WTC11 (cell line): ENCODE measurements around the gene CCSER2. TPM values are rescaled to one million over a fixed set of nuclear protein-coding genes. Genes with fewer than 3 reads are reported as not detected.
A peak's percentile ranks its signal among the peaks of the same experiment; 100 is the strongest.

Experiments
- ATAC-seq: fragments of 200-7000 bp; cut with Tn5 transposase; 2 replicates; pipeline ENCODE4 v1.10.0; 2021; ENCODE audit warnings: mild to moderate bottlenecking, moderate library complexity
- CTCF ChIA-PET: fragments of 300-600 bp; sonication (Branson Sonifier 250); formaldehyde crosslinking; loops from one replicate; lab custom pipeline; 2021; ENCODE audit warnings: antibody characterized with exemption; lab: Charles Lee
- POLR2A ChIA-PET: fragments of 350-600 bp; sonication (Branson Sonifier 250); formaldehyde crosslinking; loops from one replicate; lab custom pipeline; 2021; ENCODE audit warnings: antibody characterized with exemption; lab: Charles Lee
- DNase-seq: peaks from one replicate; pipeline ENCODE4 v3.0.0; 2021; ENCODE audit warnings: low spot score
- H3K27ac Mint-ChIP-seq: 2 replicates; pipeline ENCODE4 v1.8.0; 2021; ENCODE audit warnings: mixed read lengths
- H3K27me3 Mint-ChIP-seq: 2 replicates; pipeline ENCODE4 v1.8.0; 2021; ENCODE audit warnings: low read depth, mild to moderate bottlenecking, moderate library complexity, mixed read lengths
- H3K36me3 Mint-ChIP-seq: 2 replicates; pipeline ENCODE4 v1.8.0; 2021; ENCODE audit warnings: mixed read lengths
- H3K4me1 Mint-ChIP-seq: 2 replicates; pipeline ENCODE4 v1.8.0; 2022; ENCODE audit warnings: mixed read lengths
- H3K4me3 Mint-ChIP-seq: 2 replicates; pipeline ENCODE4 v1.8.0; 2021; ENCODE audit warnings: mild to moderate bottlenecking, moderate library complexity, mixed read lengths
- H3K9me3 Mint-ChIP-seq: 2 replicates; pipeline ENCODE4 v1.8.0; 2021; ENCODE audit warnings: mixed read lengths
- ATF3 ChIP-seq: sonication (generic); formaldehyde crosslinking; conservative IDR thresholded peaks from 2 replicates; pipeline ENCODE4 v1.8.1; 2022; ENCODE audit warnings: mild to moderate bottlenecking, missing genetic modification reagents
- CREB1 ChIP-seq: sonication (generic); formaldehyde crosslinking; IDR thresholded peaks from 2 replicates; pipeline ENCODE4 v1.8.0; 2023; ENCODE audit warnings: mild to moderate bottlenecking, missing genetic modification reagents
- ESRRA ChIP-seq: sonication (generic); formaldehyde crosslinking; IDR thresholded peaks from 2 replicates; pipeline ENCODE4 v1.8.1; 2022; ENCODE audit warnings: mild to moderate bottlenecking, missing genetic modification reagents, borderline replicate concordance
- MLX ChIP-seq: sonication (generic); formaldehyde crosslinking; IDR thresholded peaks from 2 replicates; pipeline ENCODE4 v1.8.1; 2023; ENCODE audit warnings: mild to moderate bottlenecking, missing genetic modification reagents, moderate library complexity
- MXD4 ChIP-seq: fragments of 250-450 bp; sonication (Bioruptor Pico); IDR thresholded peaks from 2 replicates; pipeline ENCODE4 v1.8.0; 2021; ENCODE audit warnings: mild to moderate bottlenecking, moderate library complexity, borderline replicate concordance
- NFE2L1 ChIP-seq: sonication (generic); formaldehyde crosslinking; IDR thresholded peaks from 2 replicates; pipeline ENCODE4 v1.8.1; 2023; ENCODE audit warnings: missing genetic modification reagents
- NR1H2 ChIP-seq: sonication (generic); formaldehyde crosslinking; IDR thresholded peaks from 2 replicates; pipeline ENCODE4 v1.9.0; 2021; ENCODE audit warnings: mild to moderate bottlenecking, moderate library complexity, missing genetic modification reagents
- NR2C2 ChIP-seq: sonication (generic); formaldehyde crosslinking; IDR thresholded peaks from 2 replicates; pipeline ENCODE4 v1.8.0; 2022; ENCODE audit warnings: mild to moderate bottlenecking, missing genetic modification reagents
- OVOL2 ChIP-seq: fragments of 250-450 bp; sonication (Bioruptor Pico); IDR thresholded peaks from 2 replicates; pipeline ENCODE4 v1.9.0; 2021; ENCODE audit warnings: mild to moderate bottlenecking, borderline replicate concordance
- PREB ChIP-seq: sonication (generic); formaldehyde crosslinking; IDR thresholded peaks from 2 replicates; pipeline ENCODE4 v1.8.1; 2022; ENCODE audit warnings: mild to moderate bottlenecking, missing genetic modification reagents, moderate library complexity, borderline replicate concordance
- PRRX2 ChIP-seq: fragments of 250-450 bp; sonication (Bioruptor Pico); IDR thresholded peaks from 2 replicates; pipeline ENCODE4 v1.8.0; 2021; ENCODE audit warnings: mild to moderate bottlenecking
- TEAD1 ChIP-seq: sonication (generic); formaldehyde crosslinking; IDR thresholded peaks from 2 replicates; pipeline ENCODE4 v1.8.0; 2022; ENCODE audit warnings: mild to moderate bottlenecking, missing genetic modification reagents
- ZNF219 ChIP-seq: sonication (generic); formaldehyde crosslinking; IDR thresholded peaks from 2 replicates; pipeline ENCODE4 v1.8.0; 2023; ENCODE audit warnings: missing genetic modification reagents, mild to moderate bottlenecking, borderline replicate concordance
- ZNF232 ChIP-seq: sonication (generic); formaldehyde crosslinking; IDR thresholded peaks from 2 replicates; pipeline ENCODE4 v1.8.0; 2022; ENCODE audit warnings: mild to moderate bottlenecking, missing genetic modification reagents
- ZNF425 ChIP-seq: fragments of 250-450 bp; sonication (Bioruptor Pico); conservative IDR thresholded peaks from 2 replicates; pipeline ENCODE4 v1.9.0; 2021; ENCODE audit warnings: mild to moderate bottlenecking
- ZNF512 ChIP-seq: sonication (generic); formaldehyde crosslinking; IDR thresholded peaks from 2 replicates; pipeline ENCODE4 v1.8.1; 2022; ENCODE audit warnings: missing genetic modification reagents, borderline replicate concordance
- ZSCAN18 ChIP-seq: fragments of 250-450 bp; sonication (Bioruptor Pico); IDR thresholded peaks from 2 replicates; pipeline ENCODE4 v2.1.2; 2022; ENCODE audit warnings: mild to moderate bottlenecking, moderate library complexity
- total RNA-seq: library from RNA; stranded (reverse); gene quantifications from 3 replicates; pipeline ENCODE4 v1.2.3, GENCODE V29; 2021

The CCSER2 gene
- total RNA-seq, 1 experiment from 2014 or later: 30.6 TPM

GRCh38 chr10:84354623-84355022 is 26.2 kb downstream of the CCSER2 start:
- DNase-seq: no peak
- ATAC-seq: no peak
- H3K27me3 Mint-ChIP-seq: no peaks in the 10 kb centered on the region
- peak overlapping the region; percentile 83 for H3K27ac Mint-ChIP-seq
- H3K36me3 Mint-ChIP-seq: no peaks in the 10 kb centered on the region
- H3K4me1 Mint-ChIP-seq: peaks cover 55% of the 10 kb centered on the region
- ChIA-PET CTCF (interaction anchor here (1.1 to 4.9 kb wide), 6 partner anchors 13 to 259 kb away, joined by 3 to 48 read pairs (median 6); no protein-coding TSS in a partner anchor), POLR2A (interaction anchor here (0.6 kb wide), 1 partner anchor 170 kb away, joined by 4 read pairs; no protein-coding TSS in a partner anchor)
- H3K4me3 Mint-ChIP-seq: no peak overlapping the region
- TF ChIP-seq ATF3 (CRISPR knock-in tag) (no peak), MXD4 (CRISPR knock-in tag) (no peak), ZNF219 (CRISPR knock-in tag) (no peak), NFE2L1 (no peak), ZSCAN18 (no peak), ZNF425 (CRISPR knock-in tag) (no peak), NR2C2 (no peak), OVOL2 (CRISPR knock-in tag) (no peak)
- no peaks in the 10 kb centered on the region for H3K9me3 Mint-ChIP-seq

GRCh38 chr10:84355106-84355505 is 26.7 kb downstream of the CCSER2 start:
- CTCF ChIA-PET: interaction anchor here (1.1 to 1.8 kb wide), 3 partner anchors 98 to 258 kb away, joined by 3 to 7 read pairs (median 3); no protein-coding TSS in a partner anchor
- no peaks in the 10 kb centered on the region for H3K36me3 Mint-ChIP-seq

GRCh38 chr10:84356928-84357327 is 28.5 kb downstream of the CCSER2 start:
- CTCF ChIA-PET: no interaction called here
- ATAC-seq: no peak
- no peak overlapping the region for H3K4me3 Mint-ChIP-seq
- peaks cover 61% of the 10 kb centered on the region for H3K4me1 Mint-ChIP-seq
- H3K27ac Mint-ChIP-seq: no peak overlapping the region
- H3K36me3 Mint-ChIP-seq: no peaks in the 10 kb centered on the region
- POLR2A ChIA-PET: no interaction called here
- no peak for DNase-seq
- TF ChIP-seq ZNF512 (CRISPR knock-in tag) (no peak), PRRX2 (CRISPR knock-in tag) (no peak), PREB (CRISPR knock-in tag) (no peak), CREB1 (CRISPR knock-in tag) (no peak), TEAD1 (CRISPR knock-in tag) (no peak)
- no peaks in the 10 kb centered on the region for H3K27me3 Mint-ChIP-seq
- H3K9me3 Mint-ChIP-seq: no peaks in the 10 kb centered on the region

More at GRCh38 chr10:84355106-84355505, 26.7 kb downstream of the CCSER2 start:
- Mint-ChIP-seq H3K27ac (peak overlapping the region; percentile 47; the same call in 1 of the 2 replicates), H3K4me3 (no peak overlapping the region), H3K4me1 (peaks cover 52% of the 10 kb centered on the region), H3K9me3 (no peaks in the 10 kb centered on the region), H3K27me3 (no peaks in the 10 kb centered on the region)
- no peak for ATAC-seq
- TF ChIP-seq NR1H2 (CRISPR knock-in tag) (no peak), ESRRA (CRISPR knock-in tag) (no peak), ZNF425 (CRISPR knock-in tag) (no peak), ZNF232 (CRISPR knock-in tag) (no peak), MLX (CRISPR knock-in tag) (no peak)
- POLR2A ChIA-PET: no interaction called here
- no peak for DNase-seq
